ENCODE results near the gene KDM4B. TPM values are rescaled to one million over a fixed set of nuclear protein-coding genes. Genes with fewer than 3 reads are reported as not detected.

Gene KDM4B
- total and polyA plus RNA-seq, 2 donors (not counting 1 experiment from before 2014, with no cell fraction given) = 75.5 to 205 TPM

DNA sequence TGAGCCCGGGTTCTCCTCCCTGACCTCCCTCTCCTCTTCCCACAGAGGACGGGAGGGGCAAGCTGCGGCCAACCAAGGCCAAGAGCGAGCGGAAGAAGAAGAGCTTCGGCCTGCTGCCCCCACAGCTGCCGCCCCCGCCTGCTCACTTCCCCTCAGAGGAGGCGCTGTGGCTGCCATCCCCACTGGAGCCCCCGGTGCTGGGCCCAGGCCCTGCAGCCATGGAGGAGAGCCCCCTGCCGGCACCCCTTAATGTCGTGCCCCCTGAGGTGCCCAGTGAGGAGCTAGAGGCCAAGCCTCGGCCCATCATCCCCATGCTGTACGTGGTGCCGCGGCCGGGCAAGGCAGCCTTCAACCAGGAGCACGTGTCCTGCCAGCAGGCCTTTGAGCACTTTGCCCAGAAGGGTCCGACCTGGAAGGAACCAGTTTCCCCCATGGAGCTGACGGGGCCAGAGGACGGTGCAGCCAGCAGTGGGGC, 162.2 kb downstream of the KDM4B start:
- Mint-ChIP-seq H3K27me3 (no peaks in the 10 kb centered on the region), H3K9me3 (ENCODE audit: insufficient read depth) (no peaks in the 10 kb centered on the region), H3K27ac (peak overlapping the region; percentile 97), H3K4me1 (peaks cover 86% of the 10 kb centered on the region), H3K4me3 (peak overlapping the region; percentile 86)
- peak overlapping the region; percentile 100 for H3K27ac ChIP-seq (ENCODE audit: low read length in 2 of 2)
- peak; percentile 42 for ATAC-seq (ENCODE audit: low read depth)
- intact Hi-C loops (cut with micrococcal nuclease) = loop anchor here (2.0 to 10.0 kb wide), 3 partner anchors 79 to 494 kb away; partner anchors contain the start of genes SAFB and SAFB2
- H3K27me3 ChIP-seq (replicated peaks in 1 of 4; ENCODE audit: control extremely low read depth in 1 of 4, control insufficient read depth in 3 of 4, insufficient read depth in 4 of 4, low read length in 3 of 4) = no peaks in the 10 kb centered on the region
- peaks cover 59% of the 10 kb centered on the region for H3K79me2 ChIP-seq (ENCODE audit: control insufficient read depth, insufficient read depth, low read length)
- 1% methylated on average over 15 of the region's 21 CpGs for WGBS (ENCODE audit: insufficient coverage)
- ChIA-PET POLR2A (interaction anchor here (0.5 to 1.5 kb wide), 11 partner anchors 8 to 407 kb away, joined by 3 to 10 read pairs (median 4); partner anchors contain the start of gene DPP9), CTCF (interaction anchor here (0.7 to 2.6 kb wide), 15 partner anchors 8 to 162 kb away, joined by 3 to 11 read pairs (median 4); partner anchors contain the start of gene KDM4B)
- H2AFZ ChIP-seq (ENCODE audit: insufficient read depth, low read depth, low read length, poor library complexity, severe bottlenecking) = peak overlapping the region; percentile 4
- H3K9me3 ChIP-seq (ENCODE audit: control extremely low read depth in 1 of 3, control insufficient read depth in 2 of 3, insufficient read depth in 1 of 3, low read length in 2 of 3) = no peaks in the 10 kb centered on the region
- H3K9ac ChIP-seq (ENCODE audit: low read length) = peak overlapping the region; percentile 80
- peaks cover 75 to 98% of the 10 kb centered on the region in 2 donors for H3K4me1 ChIP-seq (ENCODE audit: control insufficient read depth in 2 of 2, insufficient read depth in 2 of 2, low read length in 2 of 2)
- H3K36me3 ChIP-seq (replicated peaks in 1 of 2; ENCODE audit: control extremely low read depth in 1 of 2, control insufficient read depth in 1 of 2, extremely low read depth in 1 of 2, insufficient read depth in 2 of 2, low read length in 1 of 2) = peaks cover 0 to 40% of the 10 kb centered on the region in 2 experiments
- H3K4me3 ChIP-seq (ENCODE audit: control extremely low read depth in 1 of 5, extremely low read depth in 1 of 5, insufficient read depth in 1 of 5, low read depth in 2 of 5, low read length in 4 of 5) = peak overlapping the region in 4 of 5 experiments; percentile 65 to 93 (median 74)
- peak overlapping the region; percentile 99 for H3K4me2 ChIP-seq (replicated peaks; ENCODE audit: low read depth, low read length, poor library complexity, severe bottlenecking)
- no peak for TF ChIP-seq EZH2 (IDR thresholded peaks at IDR 0.05; ENCODE audit: borderline replicate concordance, insufficient read depth, low read depth, low read length, poor library complexity, severe bottlenecking)
- TF ChIP-seq, protein P1, sequence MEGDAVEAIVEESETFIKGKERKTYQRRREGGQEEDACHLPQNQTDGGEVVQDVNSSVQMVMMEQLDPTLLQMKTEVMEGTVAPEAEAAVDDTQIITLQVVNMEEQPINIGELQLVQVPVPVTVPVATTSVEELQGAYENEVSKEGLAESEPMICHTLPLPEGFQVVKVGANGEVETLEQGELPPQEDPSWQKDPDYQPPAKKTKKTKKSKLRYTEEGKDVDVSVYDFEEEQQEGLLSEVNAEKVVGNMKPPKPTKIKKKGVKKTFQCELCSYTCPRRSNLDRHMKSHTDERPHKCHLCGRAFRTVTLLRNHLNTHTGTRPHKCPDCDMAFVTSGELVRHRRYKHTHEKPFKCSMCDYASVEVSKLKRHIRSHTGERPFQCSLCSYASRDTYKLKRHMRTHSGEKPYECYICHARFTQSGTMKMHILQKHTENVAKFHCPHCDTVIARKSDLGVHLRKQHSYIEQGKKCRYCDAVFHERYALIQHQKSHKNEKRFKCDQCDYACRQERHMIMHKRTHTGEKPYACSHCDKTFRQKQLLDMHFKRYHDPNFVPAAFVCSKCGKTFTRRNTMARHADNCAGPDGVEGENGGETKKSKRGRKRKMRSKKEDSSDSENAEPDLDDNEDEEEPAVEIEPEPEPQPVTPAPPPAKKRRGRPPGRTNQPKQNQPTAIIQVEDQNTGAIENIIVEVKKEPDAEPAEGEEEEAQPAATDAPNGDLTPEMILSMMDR (IDR thresholded peaks at IDR 0.05) = peak; percentile 67
- peak; percentile 93 for DNase-seq
- H4K20me1 ChIP-seq (ENCODE audit: control insufficient read depth, insufficient read depth, low read length, poor library complexity, severe bottlenecking) = peaks cover 44% of the 10 kb centered on the region

Data from B cell (primary cell).